HEK293T (cell line): Measurements from ENCODE around the gene ARSA.
"Not testable (repeated sequence)": the region's sequence is repeated elsewhere in the genome, so short reads cannot be mapped to it uniquely, and the experiment has no call there.

ENCODE experiments used
- CTCF ChIA-PET: fragments of 350-600 bp; formaldehyde crosslinking; extraction: SDS; loops from one replicate; lab custom pipeline; 2021; ENCODE audit warnings: antibody characterized with exemption, inconsistent platforms; lab: Yijun Ruan, JAX
- POLR2A ChIA-PET: fragments of 350-600 bp; formaldehyde crosslinking; extraction: SDS; loops from one replicate; lab custom pipeline; 2020; ENCODE audit warnings: antibody characterized with exemption, inconsistent platforms; lab: Yijun Ruan, JAX
- DNase-seq: peaks from one replicate; pipeline ENCODE4 v3.0.0; 2012; ENCODE audit warnings: mixed read lengths; ENCODE audit errors: extremely low spot score
- ARNT ChIP-seq: fragments of 450-650 bp; IDR thresholded peaks from 2 replicates; pipeline ENCODE4 v1.6.1; 2017; ENCODE audit warnings: mild to moderate bottlenecking
- BHLHE40 ChIP-seq: fragments of 450-650 bp; IDR thresholded peaks from 2 replicates; pipeline ENCODE4 v1.6.1; 2016; ENCODE audit warnings: mild to moderate bottlenecking, moderate library complexity, borderline replicate concordance
- CTBP1 ChIP-seq: fragments of 450-650 bp; IDR thresholded peaks from 2 replicates; pipeline ENCODE4 v1.6.1; 2016; ENCODE audit warnings: borderline replicate concordance
- ELF4 ChIP-seq: fragments of 450-650 bp; IDR thresholded peaks from 2 replicates; pipeline ENCODE4 v1.6.1; 2017; ENCODE audit warnings: antibody characterized with exemption
- FOXA1 ChIP-seq: fragments of 450-650 bp; IDR thresholded peaks from 2 replicates; pipeline ENCODE4 v1.6.1; 2016; ENCODE audit warnings: mild to moderate bottlenecking
- FOXK2 ChIP-seq: fragments of 450-650 bp; IDR thresholded peaks from 2 replicates; pipeline ENCODE4 v1.6.1; 2016; ENCODE audit warnings: mild to moderate bottlenecking
- FOXM1 ChIP-seq: fragments of 450-650 bp; IDR thresholded peaks from 2 replicates; pipeline ENCODE4 v1.6.1; 2017; ENCODE audit warnings: mild to moderate bottlenecking, borderline replicate concordance
- HDGF ChIP-seq: fragments of 450-650 bp; IDR thresholded peaks from 2 replicates; pipeline ENCODE4 v1.6.1; 2017; ENCODE audit warnings: antibody characterized with exemption, borderline replicate concordance
- L3MBTL2 ChIP-seq: fragments of 450-650 bp; conservative IDR thresholded peaks from 2 replicates; pipeline ENCODE4 v1.6.1; 2016; ENCODE audit warnings: mild to moderate bottlenecking
- LEF1 ChIP-seq: fragments of 450-650 bp; IDR thresholded peaks from 2 replicates; pipeline ENCODE4 v1.6.1; 2017; ENCODE audit warnings: mild to moderate bottlenecking, borderline replicate concordance
- NFRKB ChIP-seq: fragments of 450-650 bp; IDR thresholded peaks from 2 replicates; pipeline ENCODE4 v1.6.1; 2016; ENCODE audit warnings: mild to moderate bottlenecking, moderate library complexity
- PKNOX1 ChIP-seq: fragments of 450-650 bp; IDR thresholded peaks from 2 replicates; pipeline ENCODE4 v1.6.1; 2016
- SP1 ChIP-seq: fragments of 450-650 bp; IDR thresholded peaks from 2 replicates; pipeline ENCODE4 v1.6.1; 2017
- SUZ12 ChIP-seq: fragments of 450-650 bp; IDR thresholded peaks from 2 replicates; pipeline ENCODE4 v1.6.1; 2016; ENCODE audit warnings: mild to moderate bottlenecking
- TARDBP ChIP-seq: fragments of 450-650 bp; IDR thresholded peaks from 2 replicates; pipeline ENCODE4 v1.6.1; 2016
- ZNF384 ChIP-seq: fragments of 450-650 bp; IDR thresholded peaks from 2 replicates; pipeline ENCODE4 v1.6.1; 2016

Gene ARSA

GRCh38 chr22:50670513-50670912 lies 42.6 kb upstream of the ARSA start:
- CTCF ChIA-PET: no interaction called here
- TF ChIP-seq CTBP1 (no peak), SP1 (no peak), SUZ12 (no peak), FOXM1 (no peak), L3MBTL2 (no peak), ZNF384 (no peak), NFRKB (no peak), BHLHE40 (no peak), HDGF (no peak), TARDBP (no peak), FOXK2 (no peak), ELF4 (no peak), ARNT (no peak), FOXA1 (no peak), LEF1 (no peak), PKNOX1 (no peak)
- POLR2A ChIA-PET: no interaction called here
- DNase-seq: peak; percentile 4

- CTCF ChIA-PET: no interaction called here
- DNase-seq: no peak
- no peak for TF ChIP-seq TARDBP
- TF ChIP-seq ARNT: no peak
- TF ChIP-seq FOXM1: no peak
- TF ChIP-seq NFRKB: no peak
- TF ChIP-seq ZNF384: no peak
- POLR2A ChIA-PET: interaction anchor here (1.4 kb wide), 1 partner anchor 140 kb away, joined by 4 read pairs; no protein-coding TSS in a partner anchor
These were observed 37.8 kb upstream of the ARSA start for GRCh38 chr22:50665738-50666137.

- POLR2A ChIA-PET: no interaction called here
- TF ChIP-seq HDGF (no peak), SUZ12 (no peak), ARNT (no peak), FOXA1 (no peak), L3MBTL2 (no peak), SP1 (no peak), LEF1 (no peak), PKNOX1 (no peak), BHLHE40 (no peak), TARDBP (no peak), CTBP1 (no peak), ELF4 (no peak), FOXM1 (no peak)
- CTCF ChIA-PET: interaction anchor here (0.6 kb wide), 1 partner anchor 42 kb away, joined by 4 read pairs; no protein-coding TSS in a partner anchor
- DNase-seq: no peak
These were observed 37.3 kb upstream of the ARSA start for GRCh38 chr22:50665212-50665611.

- CTCF ChIA-PET: no interaction called here
- DNase-seq: no peak
- TF ChIP-seq BHLHE40: no peak
- no peak for TF ChIP-seq ARNT
- TF ChIP-seq FOXK2: no peak
- no peak for TF ChIP-seq SP1
- TF ChIP-seq ZNF384: no peak
- no peak for TF ChIP-seq SUZ12
- TF ChIP-seq FOXA1: no peak
- TF ChIP-seq NFRKB: no peak
- no peak for TF ChIP-seq ELF4
- no peak for TF ChIP-seq CTBP1
- no peak for TF ChIP-seq L3MBTL2
- no peak for TF ChIP-seq PKNOX1
- no peak for TF ChIP-seq FOXM1
- TF ChIP-seq HDGF: no peak
- TF ChIP-seq TARDBP: no peak
- no peak for TF ChIP-seq LEF1
- POLR2A ChIA-PET: no interaction called here
These were observed 32.4 kb upstream of the ARSA start for GRCh38 chr22:50660306-50660705.

- POLR2A ChIA-PET, CTCF ChIA-PET, DNase-seq: not testable (repeated sequence)
These were observed 31.8 kb upstream of the ARSA start for GRCh38 chr22:50659711-50660110.

- no peak for DNase-seq
- ChIA-PET CTCF (interaction anchor here (0.6 kb wide), 1 partner anchor 12 kb away, joined by 3 read pairs; no protein-coding TSS in a partner anchor), POLR2A (no interaction called here)
- TF ChIP-seq SP1: no peak
- TF ChIP-seq LEF1: no peak
- TF ChIP-seq BHLHE40: no peak
- no peak for TF ChIP-seq L3MBTL2
- TF ChIP-seq FOXA1: no peak
- no peak for TF ChIP-seq ZNF384
- no peak for TF ChIP-seq CTBP1
- no peak for TF ChIP-seq ELF4
- no peak for TF ChIP-seq FOXM1
- TF ChIP-seq PKNOX1: no peak
- no peak for TF ChIP-seq HDGF
- no peak for TF ChIP-seq SUZ12
- no peak for TF ChIP-seq FOXK2
These were observed 30.0 kb upstream of the ARSA start for GRCh38 chr22:50657925-50658324.
